HG03575 (cell line): ENCODE results near the gene THUMPD1.
"Not testable (repeated sequence)": the region's sequence is repeated elsewhere in the genome, so short reads cannot be mapped to it uniquely, and the experiment has no call there.

Experiments
- ATAC-seq: cut with Tn5 transposase; IDR thresholded peaks from one replicate; pipeline ENCODE4 v1.9.1; 2021; ENCODE audit not compliant: unreplicated experiment, insufficient number of reproducible peaks, low FRiP score; ENCODE audit errors: extremely low read depth

Gene THUMPD1

DNA sequence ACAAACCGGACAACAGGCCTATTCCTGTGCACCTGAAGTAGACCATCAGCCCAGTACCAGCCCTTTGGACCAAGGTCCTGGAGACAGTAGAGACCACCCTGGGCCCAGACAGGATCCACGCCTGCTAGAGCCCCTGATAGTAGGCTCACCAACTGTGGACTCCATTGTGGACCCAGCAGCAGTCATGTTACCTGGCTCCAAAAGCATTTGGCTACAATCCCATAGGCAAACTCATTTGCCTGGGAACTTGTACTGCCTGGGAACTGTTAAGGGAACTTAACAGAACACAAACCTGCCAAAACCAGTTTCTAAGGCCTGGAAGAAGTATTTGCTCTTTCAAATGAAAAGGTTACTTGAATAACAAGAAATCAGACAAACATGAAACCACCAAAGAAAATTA is 34.2 kb downstream of the THUMPD1 start:
- ATAC-seq = no peak

- not testable (repeated sequence) for ATAC-seq
Observed at GRCh38 chr16:20705972-20706371, 35.6 kb downstream of the THUMPD1 start.

GRCh38 chr16:20704281-20704680 is 37.3 kb downstream of the THUMPD1 start:
- ATAC-seq = no peak

DNA sequence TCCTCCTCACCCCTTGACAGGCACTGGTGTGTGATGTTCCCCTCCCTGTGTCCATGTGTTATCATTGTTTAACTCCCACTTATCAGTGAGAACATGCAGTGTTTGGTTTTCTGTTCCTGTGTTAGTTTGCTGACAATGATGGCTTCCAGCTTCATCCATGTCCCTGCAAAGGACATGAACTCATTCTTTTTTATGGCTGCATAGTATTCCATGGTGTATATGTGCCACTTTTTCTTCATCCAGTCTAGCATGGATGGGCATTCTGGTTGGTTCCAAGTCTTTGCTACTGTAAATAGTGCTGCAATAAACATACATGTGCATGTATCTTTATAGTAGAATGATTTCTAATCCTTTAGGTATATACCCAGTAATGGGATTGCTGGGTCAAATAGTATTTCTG is 39.9 kb downstream of the THUMPD1 start:
- not testable (repeated sequence) for ATAC-seq

GRCh38 chr16:20696618-20697017 is 45.0 kb downstream of the THUMPD1 start:
- ATAC-seq = no peak

DNA sequence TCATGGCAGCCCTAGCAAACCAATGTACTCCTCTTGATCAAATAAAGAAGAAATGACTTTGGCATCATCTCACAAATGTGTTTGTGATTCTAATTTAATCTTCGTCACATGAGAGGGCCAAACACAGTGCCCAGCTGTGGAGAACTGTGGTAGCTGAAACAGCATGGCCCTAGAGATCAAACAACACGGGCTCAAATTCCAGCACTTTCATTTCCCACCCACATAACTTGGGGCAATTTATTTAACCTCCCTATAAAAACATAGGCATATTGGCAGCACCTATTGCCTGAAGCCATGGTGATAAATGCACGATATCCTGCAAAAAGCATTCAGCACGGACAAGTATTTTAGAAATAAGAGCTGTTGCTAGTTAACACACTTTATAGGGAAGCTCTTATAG is 46.6 kb downstream of the THUMPD1 start:
- no peak for ATAC-seq

GRCh38 chr16:20694096-20694495 is 47.5 kb downstream of the THUMPD1 start:
- not testable (repeated sequence) for ATAC-seq

DNA sequence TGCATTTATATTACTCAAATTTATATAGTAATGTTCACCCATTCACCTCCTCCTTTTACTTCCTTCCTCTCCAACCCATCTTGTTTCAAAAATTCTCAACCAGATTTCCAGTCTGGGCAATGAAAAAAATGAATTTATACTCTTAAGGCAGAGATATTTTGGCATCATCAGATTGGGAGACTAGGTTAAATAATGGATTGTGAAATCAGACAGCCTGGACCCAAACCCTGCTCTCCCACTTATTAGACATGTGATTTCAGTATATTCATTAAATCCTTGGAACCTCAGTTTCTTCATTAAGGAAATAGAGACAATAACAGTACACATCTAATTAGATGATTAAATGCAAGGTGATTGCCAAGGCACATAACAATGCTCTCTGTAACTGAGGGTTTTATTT is 52.0 kb downstream of the THUMPD1 start:
- no peak for ATAC-seq

DNA sequence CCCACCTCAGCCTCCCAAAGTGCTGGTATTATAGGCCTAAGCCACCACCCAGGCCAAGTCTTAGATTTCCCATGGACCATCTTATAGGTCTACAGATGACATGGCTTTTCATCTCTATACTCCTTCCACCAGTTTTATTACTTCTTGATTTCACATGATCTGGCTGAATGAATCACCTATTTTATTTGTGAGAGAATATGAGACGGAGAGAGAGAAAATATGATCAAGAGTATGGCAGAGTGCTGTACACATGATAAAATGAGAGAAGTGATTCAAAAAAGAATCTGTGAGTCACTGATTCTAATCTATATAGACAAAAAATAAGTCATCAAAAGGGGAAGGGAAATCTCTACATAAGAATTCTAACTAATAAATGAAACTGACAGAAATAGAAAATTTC is 57.8 kb downstream of the THUMPD1 start:
- no peak for ATAC-seq
